GM21381 (cell line): ENCODE data around the gene PANX2.

Experiments used
- ATAC-seq: cut with Tn5 transposase; IDR thresholded peaks from one replicate; pipeline ENCODE4 v1.9.1; 2021; ENCODE audit warnings: mild to moderate bottlenecking, moderate library complexity; ENCODE audit not compliant: unreplicated experiment

The PANX2 gene

DNA sequence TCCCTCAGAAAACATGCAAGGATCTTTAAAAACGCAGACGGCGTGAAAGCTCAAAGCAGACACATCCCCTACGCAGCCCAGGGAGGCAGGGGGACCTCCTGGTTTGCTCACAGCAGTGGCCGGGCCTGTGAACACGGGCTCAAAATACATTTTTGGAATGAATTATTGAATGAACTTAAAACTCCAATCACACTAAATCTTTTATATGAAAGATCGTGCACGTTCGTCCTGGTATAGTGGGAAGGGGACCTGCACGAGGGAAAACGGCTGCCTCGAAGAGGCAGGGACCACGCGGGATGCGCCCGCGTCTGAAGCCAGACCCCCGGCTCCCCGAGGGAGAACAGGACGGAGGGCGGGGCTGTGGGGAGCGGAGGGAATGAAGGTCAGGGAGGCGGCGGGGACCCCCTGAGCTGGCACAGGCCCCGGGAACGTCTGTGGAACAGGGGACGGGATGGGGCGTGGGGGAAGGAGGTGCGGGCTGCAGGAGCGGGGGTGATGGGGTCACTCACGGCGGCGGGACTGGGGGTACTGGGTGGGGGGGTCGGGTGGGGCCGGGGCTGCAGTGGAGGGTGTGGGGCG, 1.3 kb upstream of the PANX2 start:
- no peak for ATAC-seq

- ATAC-seq = no peak
These were observed 673 bp upstream of the PANX2 start for GRCh38 chr22:50169774-50170341.

DNA sequence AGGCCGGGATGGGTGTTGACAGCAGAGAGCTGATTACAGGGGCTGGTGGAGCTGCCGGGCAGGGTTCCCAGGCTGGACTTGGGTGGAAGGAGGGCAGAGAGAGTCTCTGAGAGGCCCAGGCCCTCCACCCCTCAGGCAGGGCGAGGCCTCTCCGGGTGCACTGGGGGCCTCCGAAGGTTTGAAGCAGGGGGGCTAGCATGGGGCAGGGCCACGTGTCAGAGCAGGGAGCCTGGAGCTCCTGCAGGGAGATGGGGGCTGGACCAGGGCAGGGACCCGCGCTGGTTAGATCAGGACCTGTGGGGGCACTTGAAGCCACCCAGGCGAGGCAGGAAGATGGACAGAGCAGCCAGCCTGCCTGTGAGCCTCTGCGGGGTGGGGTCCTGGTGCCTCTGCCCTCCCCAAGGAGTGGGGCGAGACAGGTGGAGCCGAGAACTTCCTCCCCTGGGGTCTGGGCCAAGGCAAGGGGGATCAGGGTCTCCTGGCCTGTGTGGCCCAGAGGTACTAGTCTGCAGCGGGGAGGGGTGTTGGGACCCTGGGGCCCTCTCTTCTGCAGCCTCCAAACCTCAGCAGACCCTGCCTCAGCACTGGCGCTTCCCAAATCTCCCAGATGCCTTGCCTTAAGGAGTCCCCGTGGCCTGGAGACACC, 911 bp downstream of the PANX2 start:
- ATAC-seq = no peak

- no peak for ATAC-seq
These were observed 1.5 kb downstream of the PANX2 start for GRCh38 chr22:50171965-50172421.

- no peak for ATAC-seq
These were observed 2.9 kb downstream of the PANX2 start for GRCh38 chr22:50173311-50173982.

- no peak for ATAC-seq
These were observed 3.4 kb downstream of the PANX2 start for GRCh38 chr22:50173983-50174355.

GRCh38 chr22:50174382-50175190, 4.1 kb downstream of the PANX2 start:
- no peak for ATAC-seq

- no peak for ATAC-seq
These were observed 4.6 kb downstream of the PANX2 start for GRCh38 chr22:50175191-50175461.

- no peak for ATAC-seq
These were observed 5.7 kb downstream of the PANX2 start for GRCh38 chr22:50175921-50176849.

DNA sequence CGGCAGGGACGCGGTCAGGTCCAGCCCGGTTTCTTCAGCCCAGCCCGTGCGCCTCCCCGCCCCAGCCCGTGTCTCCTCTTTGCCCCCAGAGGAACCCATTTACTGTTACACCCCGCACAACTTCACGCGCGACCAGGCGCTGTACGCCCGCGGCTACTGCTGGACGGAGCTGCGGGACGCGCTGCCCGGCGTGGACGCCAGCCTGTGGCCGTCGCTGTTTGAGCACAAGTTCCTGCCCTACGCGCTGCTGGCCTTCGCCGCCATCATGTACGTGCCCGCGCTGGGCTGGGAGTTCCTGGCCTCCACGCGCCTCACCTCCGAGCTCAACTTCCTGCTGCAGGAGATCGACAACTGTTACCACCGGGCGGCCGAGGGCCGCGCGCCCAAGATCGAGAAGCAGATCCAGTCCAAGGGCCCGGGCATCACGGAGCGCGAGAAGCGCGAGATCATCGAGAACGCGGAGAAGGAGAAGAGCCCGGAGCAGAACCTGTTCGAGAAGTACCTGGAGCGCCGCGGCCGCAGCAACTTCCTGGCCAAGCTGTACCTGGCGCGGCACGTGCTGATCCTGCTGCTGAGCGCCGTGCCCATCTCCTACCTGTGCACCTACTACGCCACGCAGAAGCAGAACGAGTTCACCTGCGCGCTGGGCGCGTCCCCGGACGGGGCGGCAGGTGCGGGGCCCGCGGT, 6.5 kb downstream of the PANX2 start:
- no peak for ATAC-seq

GRCh38 chr22:50177537-50178470, 7.3 kb downstream of the PANX2 start:
- ATAC-seq = no peak

DNA sequence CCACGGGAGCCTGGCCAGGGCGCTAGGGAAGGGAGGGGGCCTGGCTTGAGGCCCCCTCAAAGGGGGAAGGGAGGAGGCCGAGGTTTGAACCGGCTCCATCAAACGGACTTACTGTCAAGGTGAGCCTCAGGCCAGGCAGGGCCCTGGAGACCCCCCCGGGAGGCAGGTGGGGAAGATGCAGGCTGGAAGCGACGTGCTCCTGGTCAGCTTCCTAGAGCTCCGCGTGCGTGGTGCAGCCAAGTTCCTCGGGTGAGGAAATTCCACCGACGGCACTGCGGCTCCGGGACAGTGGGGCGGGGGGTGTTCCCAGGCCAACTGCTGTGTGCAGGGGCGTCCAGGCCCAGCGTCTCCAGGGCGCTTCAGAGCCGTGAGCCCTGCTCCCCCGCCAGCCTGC, 7.9 kb downstream of the PANX2 start:
- no peak for ATAC-seq

DNA sequence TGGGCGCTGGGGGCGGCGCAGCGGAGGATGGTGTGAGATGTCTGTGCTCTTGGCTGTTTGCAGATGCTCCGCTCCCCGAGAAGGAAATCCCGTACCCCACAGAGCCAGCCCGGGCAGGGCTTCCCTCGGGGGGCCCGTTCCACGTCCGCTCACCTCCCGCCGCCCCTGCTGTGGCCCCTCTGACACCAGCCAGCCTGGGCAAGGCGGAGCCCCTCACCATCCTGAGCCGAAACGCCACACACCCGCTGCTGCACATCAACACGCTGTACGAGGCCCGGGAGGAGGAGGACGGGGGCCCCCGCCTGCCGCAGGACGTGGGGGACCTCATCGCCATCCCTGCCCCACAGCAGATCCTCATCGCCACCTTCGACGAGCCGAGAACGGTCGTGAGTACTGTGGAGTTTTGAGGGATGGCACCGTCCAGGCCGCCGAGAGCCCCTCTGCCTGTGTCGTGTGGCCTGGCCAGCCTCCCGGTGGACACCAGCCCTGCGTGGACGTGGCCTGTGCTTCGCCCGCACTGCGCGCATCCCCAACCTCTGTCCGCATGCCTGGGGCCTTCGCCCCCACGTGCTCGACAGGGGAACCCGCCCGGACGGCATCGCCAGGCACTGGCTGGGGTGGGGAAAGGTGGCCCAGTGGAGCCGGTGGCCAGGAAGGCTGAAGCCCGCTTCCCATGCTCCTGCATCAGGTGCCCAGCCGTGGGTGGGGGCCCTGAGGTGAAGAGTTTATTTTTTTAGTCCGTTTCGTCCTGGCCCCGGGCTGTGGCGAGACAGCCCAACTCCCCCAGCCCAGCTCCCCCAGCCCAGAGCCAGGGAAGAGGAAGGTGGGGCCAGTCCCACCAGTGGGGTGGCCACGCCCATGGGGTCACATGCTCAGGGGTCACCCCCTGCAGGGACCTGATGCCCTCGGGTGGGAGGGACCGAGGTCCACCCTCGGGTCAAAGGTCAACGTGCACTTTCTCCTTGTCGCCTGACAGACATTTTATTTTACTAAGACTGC, 8.6 kb downstream of the PANX2 start:
- ATAC-seq = no peak

GRCh38 chr22:50179937-50180726, 9.6 kb downstream of the PANX2 start:
- ATAC-seq = no peak

DNA sequence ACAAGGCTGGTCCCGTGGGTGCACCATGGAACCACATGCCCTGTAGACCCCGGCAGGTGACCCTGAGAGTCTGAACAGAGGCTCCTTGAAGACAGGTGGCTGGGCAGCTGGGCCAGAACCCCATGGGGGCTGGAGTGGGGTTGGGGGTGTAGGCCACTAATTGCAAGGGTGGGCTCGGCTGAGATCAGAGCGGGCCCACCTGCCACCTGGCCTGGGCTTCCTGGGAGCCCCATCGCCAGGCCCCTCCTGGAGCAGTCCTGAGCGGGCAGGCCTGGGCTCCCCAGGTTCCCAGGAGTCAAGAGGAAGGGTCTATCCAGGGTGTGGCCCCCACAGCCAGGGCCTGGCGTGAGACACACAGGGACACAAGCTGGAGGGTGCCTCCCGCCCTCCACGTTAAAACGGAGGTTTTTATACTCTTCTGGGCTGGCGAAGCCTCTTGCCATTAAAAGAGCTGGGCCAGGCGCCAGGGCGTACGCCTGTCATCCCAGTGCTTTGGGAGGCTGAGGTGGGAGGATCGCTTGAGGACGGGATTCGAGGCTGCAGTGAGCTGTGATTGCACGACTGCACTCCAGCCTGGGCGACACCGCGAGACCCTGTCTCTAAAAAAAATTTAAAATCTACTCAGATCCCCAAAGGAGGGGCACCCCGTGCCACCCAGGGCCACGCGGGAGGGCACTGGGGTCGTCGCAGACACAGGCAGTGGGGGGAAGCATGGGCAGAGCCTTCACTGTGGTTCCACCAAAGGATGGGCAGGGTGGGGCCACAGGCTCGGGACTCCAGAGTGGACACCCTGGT, 10.4 kb downstream of the PANX2 start:
- ATAC-seq = no peak
